Subcutaneous abdominal adipose tissue (tissue), 5 donors: ENCODE results near the gene ZNF169.
"Not testable (repeated sequence)": the region's sequence is repeated elsewhere in the genome, so short reads cannot be mapped to it uniquely, and the experiment has no call there.

Source experiments
- H3K27ac ChIP-seq: one replicate; pipeline ENCODE4 v1.7.0; 2013; ENCODE audit warnings: low read depth, mild to moderate bottlenecking, inconsistent platforms, low read length, moderate library complexity
- H3K27me3 ChIP-seq, 5 donors: one replicate each; pipeline ENCODE4 v1.7.0; 2013; ENCODE audit warnings: low read length in 5 of 5, inconsistent platforms in 1 of 5; ENCODE audit not compliant: control insufficient read depth in 5 of 5, insufficient read depth in 4 of 5
- H3K36me3 ChIP-seq, 5 donors: one replicate each; pipeline ENCODE4 v1.7.0; 2013; ENCODE audit warnings: low read length in 5 of 5; ENCODE audit not compliant: control insufficient read depth in 5 of 5, insufficient read depth in 5 of 5
- H3K4me1 ChIP-seq, 5 donors: one replicate each; pipeline ENCODE4 v1.7.0; 2013; ENCODE audit warnings: low read length in 5 of 5, mild to moderate bottlenecking in 3 of 5, moderate library complexity in 1 of 5; ENCODE audit not compliant: control insufficient read depth in 5 of 5, insufficient read depth in 5 of 5
- H3K4me3 ChIP-seq, 5 donors: one replicate each; pipeline ENCODE4 v1.7.0; 2013; ENCODE audit warnings: low read length in 5 of 5, low read depth in 1 of 5
- H3K9ac ChIP-seq, 5 donors: one replicate each; pipeline ENCODE4 v1.7.0; 2013; ENCODE audit warnings: low read length in 5 of 5, mild to moderate bottlenecking in 4 of 5, moderate library complexity in 3 of 5
- H3K9me3 ChIP-seq, 5 donors: one replicate each; pipeline ENCODE4 v1.7.0; 2013; ENCODE audit warnings: low read length in 5 of 5; ENCODE audit not compliant: control insufficient read depth in 5 of 5
- donor health status: healthy.
- donor health status: healthy.
- donor health status: healthy.
- donor health status: healthy.
- donor health status: healthy.

ZNF169 gene

GRCh38 chr9:94315034-94315984 is 56.2 kb downstream of the ZNF169 start:
- not testable (repeated sequence) for H3K27ac ChIP-seq, H3K4me1 ChIP-seq, H3K36me3 ChIP-seq, H3K9ac ChIP-seq, H3K9me3 ChIP-seq, H3K27me3 ChIP-seq, H3K4me3 ChIP-seq

GRCh38 chr9:94316236-94316635 is 57.1 kb downstream of the ZNF169 start:
- H3K36me3 ChIP-seq = not testable (repeated sequence)

GRCh38 chr9:94317949-94318657 is 59.0 kb downstream of the ZNF169 start:
- H3K9ac ChIP-seq, H3K4me1 ChIP-seq, H3K27ac ChIP-seq, H3K9me3 ChIP-seq, H3K27me3 ChIP-seq, H3K4me3 ChIP-seq, H3K36me3 ChIP-seq: not testable (repeated sequence)

More at GRCh38 chr9:94316236-94316635, 57.1 kb downstream of the ZNF169 start:
- not testable (repeated sequence) for H3K27me3 ChIP-seq, H3K27ac ChIP-seq, H3K4me3 ChIP-seq, H3K9me3 ChIP-seq, H3K4me1 ChIP-seq, H3K9ac ChIP-seq

- H3K4me3 ChIP-seq, H3K36me3 ChIP-seq, H3K27ac ChIP-seq, H3K9ac ChIP-seq, H3K9me3 ChIP-seq, H3K4me1 ChIP-seq, H3K27me3 ChIP-seq: not testable (repeated sequence)
Observed at GRCh38 chr9:94322342-94322940, 63.3 kb downstream of the ZNF169 start.

- not testable (repeated sequence) for H3K27ac ChIP-seq, H3K36me3 ChIP-seq, H3K9me3 ChIP-seq, H3K4me3 ChIP-seq, H3K4me1 ChIP-seq, H3K27me3 ChIP-seq, H3K9ac ChIP-seq
Observed at GRCh38 chr9:94323153-94323798, 64.2 kb downstream of the ZNF169 start.

- H3K9ac ChIP-seq, H3K36me3 ChIP-seq, H3K27ac ChIP-seq, H3K4me3 ChIP-seq, H3K27me3 ChIP-seq, H3K4me1 ChIP-seq, H3K9me3 ChIP-seq: not testable (repeated sequence)
Observed at GRCh38 chr9:94325583-94325982, 66.5 kb downstream of the ZNF169 start.

- not testable (repeated sequence) for H3K9me3 ChIP-seq, H3K27ac ChIP-seq, H3K27me3 ChIP-seq, H3K36me3 ChIP-seq, H3K4me3 ChIP-seq, H3K4me1 ChIP-seq, H3K9ac ChIP-seq
Observed at GRCh38 chr9:94328544-94328943, 69.4 kb downstream of the ZNF169 start, which contains the start of gene NUTM2F. NUTM2F (minus strand) TSS chr9:94328644; CDS start chr9:94328623, 21 bp downstream.

GRCh38 chr9:94336445-94336844 is 77.3 kb downstream of the ZNF169 start:
- not testable (repeated sequence) for H3K36me3 ChIP-seq, H3K4me3 ChIP-seq, H3K4me1 ChIP-seq, H3K9me3 ChIP-seq, H3K27ac ChIP-seq, H3K9ac ChIP-seq, H3K27me3 ChIP-seq

- not testable (repeated sequence) for H3K4me1 ChIP-seq, H3K9me3 ChIP-seq, H3K27me3 ChIP-seq, H3K36me3 ChIP-seq, H3K27ac ChIP-seq, H3K4me3 ChIP-seq, H3K9ac ChIP-seq
Observed at GRCh38 chr9:94338723-94339122, 79.6 kb downstream of the ZNF169 start.

- H3K27me3 ChIP-seq, H3K27ac ChIP-seq, H3K9ac ChIP-seq, H3K4me1 ChIP-seq, H3K36me3 ChIP-seq, H3K4me3 ChIP-seq, H3K9me3 ChIP-seq: not testable (repeated sequence)
Observed at GRCh38 chr9:94339657-94340056, 80.6 kb downstream of the ZNF169 start.
